HEK293 (cell line): ENCODE measurements around the gene RASSF1.

Experiments used
- CTCF ChIA-PET: fragments of 350-600 bp; formaldehyde crosslinking; extraction: SDS; loops from one replicate; lab custom pipeline; 2021; ENCODE audit warnings: antibody characterized with exemption; lab: Yijun Ruan, JAX
- POLR2A ChIA-PET: fragments of 300-600 bp; formaldehyde crosslinking; extraction: SDS; loops from one replicate; lab custom pipeline; 2020; ENCODE audit warnings: antibody characterized with exemption, inconsistent platforms; lab: Yijun Ruan, JAX
- H3K27ac ChIP-seq: fragments of 200-500 bp; sonication (Bioruptor generic); 2 replicates; pipeline ENCODE4 v1.5.1; 2014; ENCODE audit warnings: low read depth, low read length, control low read depth, inconsistent platforms; ENCODE audit errors: extremely low read depth
- H3K36me3 ChIP-seq, 2 experiments: fragments of 200-500 bp in 1 of 2; sonication (Bioruptor generic) in 1 of 2; 1 replicate in 1 of 2; 2 replicates in 1 of 2; pipeline ENCODE4 v1.5.1; 2014 to 2017; ENCODE audit warnings: inconsistent platforms in 2 of 2, low read length in 2 of 2; ENCODE audit not compliant: control insufficient read depth in 2 of 2, insufficient read depth in 1 of 2
- H3K4me1 ChIP-seq: fragments of 200-500 bp; sonication (Bioruptor generic); 2 replicates; pipeline ENCODE4 v1.5.1; 2014; ENCODE audit warnings: mild to moderate bottlenecking, low read length, inconsistent platforms; ENCODE audit not compliant: control insufficient read depth, insufficient read depth
- H3K4me3 ChIP-seq: 2 replicates; pipeline ENCODE4 v1.5.1; 2011; ENCODE audit warnings: low read depth, mild to moderate bottlenecking, control low read depth, low read length, moderate library complexity
- H3K9me3 ChIP-seq: fragments of 200-500 bp; sonication (Bioruptor generic); 2 replicates; pipeline ENCODE4 v1.5.1; 2014; ENCODE audit warnings: low read depth, low read length, inconsistent platforms; ENCODE audit not compliant: control insufficient read depth, insufficient read depth
- GLIS2 ChIP-seq: fragments of 450-650 bp; formaldehyde crosslinking; IDR thresholded peaks from 2 replicates; pipeline ENCODE4 v1.5.1; 2016; ENCODE audit warnings: missing biosample characterization, missing genetic modification characterization
- KLF7 ChIP-seq: fragments of 450-650 bp; formaldehyde crosslinking; IDR thresholded peaks from 2 replicates; pipeline ENCODE4 v1.5.1; 2016; ENCODE audit warnings: missing biosample characterization, missing genetic modification characterization, borderline replicate concordance
- KLF8 ChIP-seq: fragments of 450-650 bp; formaldehyde crosslinking; IDR thresholded peaks from 2 replicates; pipeline ENCODE4 v1.5.1; 2016; ENCODE audit warnings: missing biosample characterization, missing genetic modification characterization
- KLF9 ChIP-seq: fragments of 450-650 bp; formaldehyde crosslinking; IDR thresholded peaks from 2 replicates; pipeline ENCODE4 v1.5.1; 2016; ENCODE audit warnings: missing biosample characterization, missing genetic modification characterization, low read depth
- MEIS1 ChIP-seq: sonication (generic); formaldehyde crosslinking; IDR thresholded peaks from 2 replicates; pipeline ENCODE4 v1.8.1; 2022; ENCODE audit warnings: missing genetic modification reagents, mild to moderate bottlenecking, borderline replicate concordance
- PRDM1 ChIP-seq: fragments of 450-650 bp; formaldehyde crosslinking; IDR thresholded peaks from 2 replicates; pipeline ENCODE4; 2016; ENCODE audit warnings: missing biosample characterization, missing genetic modification characterization
- ZBTB17 ChIP-seq: fragments of 450-650 bp; formaldehyde crosslinking; IDR thresholded peaks from 2 replicates; pipeline ENCODE4 v1.5.1; 2016; ENCODE audit warnings: missing biosample characterization, missing genetic modification characterization
- ZBTB48 ChIP-seq: fragments of 450-650 bp; formaldehyde crosslinking; IDR thresholded peaks from 2 replicates; pipeline ENCODE4 v1.5.1; 2016; ENCODE audit warnings: missing biosample characterization, missing genetic modification characterization
- ZBTB7A ChIP-seq: fragments of 450-650 bp; formaldehyde crosslinking; IDR thresholded peaks from 2 replicates; pipeline ENCODE4 v1.5.1; 2016; ENCODE audit warnings: low read depth, missing biosample characterization, missing genetic modification characterization
- ZFHX2 ChIP-seq: fragments of 450-650 bp; formaldehyde crosslinking; conservative IDR thresholded peaks from 2 replicates; pipeline ENCODE4 v1.5.1; 2016; ENCODE audit warnings: missing biosample characterization, missing genetic modification characterization
- ZFP69B ChIP-seq: fragments of 450-650 bp; formaldehyde crosslinking; IDR thresholded peaks from 2 replicates; pipeline ENCODE4 v1.5.1; 2016; ENCODE audit warnings: missing biosample characterization, missing genetic modification characterization
- ZNF114 ChIP-seq: fragments of 450-650 bp; formaldehyde crosslinking; IDR thresholded peaks from 2 replicates; pipeline ENCODE4 v1.5.0; 2017; ENCODE audit warnings: missing biosample characterization, missing genetic modification characterization
- ZNF133 ChIP-seq: fragments of 450-650 bp; formaldehyde crosslinking; IDR thresholded peaks from 2 replicates; pipeline ENCODE4 v1.5.1; 2016; ENCODE audit warnings: missing biosample characterization, missing genetic modification characterization
- ZNF184 ChIP-seq: fragments of 450-650 bp; IDR thresholded peaks from 2 replicates; pipeline ENCODE4 v1.5.1; 2018; ENCODE audit warnings: missing biosample characterization, mild to moderate bottlenecking, missing genetic modification characterization
- ZNF211 ChIP-seq: fragments of 450-650 bp; formaldehyde crosslinking; IDR thresholded peaks from 2 replicates; pipeline ENCODE4 v1.5.1; 2016; ENCODE audit warnings: low read depth, missing biosample characterization, missing genetic modification characterization
- ZNF23 ChIP-seq: fragments of 450-650 bp; formaldehyde crosslinking; IDR thresholded peaks from 2 replicates; pipeline ENCODE4 v1.5.1; 2016; ENCODE audit warnings: missing biosample characterization, missing genetic modification characterization, borderline replicate concordance
- ZNF266 ChIP-seq: fragments of 450-650 bp; formaldehyde crosslinking; IDR thresholded peaks from 2 replicates; pipeline ENCODE4 v1.5.1; 2016; ENCODE audit warnings: missing biosample characterization, missing genetic modification characterization, low read depth
- ZNF324 ChIP-seq: fragments of 450-650 bp; formaldehyde crosslinking; IDR thresholded peaks from 2 replicates; pipeline ENCODE4 v1.5.1; 2016; ENCODE audit warnings: missing biosample characterization, missing genetic modification characterization
- ZNF501 ChIP-seq: fragments of 450-650 bp; formaldehyde crosslinking; IDR thresholded peaks from 2 replicates; pipeline ENCODE4 v1.5.1; 2016; ENCODE audit warnings: missing biosample characterization, missing genetic modification characterization
- ZNF529 ChIP-seq: fragments of 450-650 bp; formaldehyde crosslinking; IDR thresholded peaks from 2 replicates; pipeline ENCODE4 v1.5.1; 2017; ENCODE audit warnings: missing genetic modification characterization, missing biosample characterization; ENCODE audit not compliant: insufficient replicate concordance
- ZNF561 ChIP-seq: fragments of 450-650 bp; IDR thresholded peaks from 2 replicates; pipeline ENCODE4 v1.5.1; 2018; ENCODE audit warnings: missing biosample characterization, missing genetic modification characterization, borderline replicate concordance
- ZNF596 ChIP-seq: fragments of 450-650 bp; IDR thresholded peaks from 2 replicates; pipeline ENCODE4 v1.5.0; 2018; ENCODE audit warnings: missing biosample characterization, mild to moderate bottlenecking, missing genetic modification characterization, moderate library complexity
- ZNF610 ChIP-seq: fragments of 450-650 bp; formaldehyde crosslinking; IDR thresholded peaks from 2 replicates; pipeline ENCODE4 v1.5.1; 2016; ENCODE audit warnings: missing biosample characterization, missing genetic modification characterization, borderline replicate concordance
- ZNF626 ChIP-seq: fragments of 450-650 bp; sonication (Bioruptor Pico); formaldehyde crosslinking; IDR thresholded peaks from 2 replicates; pipeline ENCODE4 v1.5.1; 2018; ENCODE audit warnings: missing biosample characterization, missing genetic modification characterization, inconsistent platforms
- ZNF677 ChIP-seq: fragments of 450-650 bp; IDR thresholded peaks from 2 replicates; pipeline ENCODE4 v1.5.0; 2018; ENCODE audit warnings: missing biosample characterization, mild to moderate bottlenecking, missing genetic modification characterization, moderate library complexity
- ZNF76 ChIP-seq: fragments of 450-650 bp; formaldehyde crosslinking; IDR thresholded peaks from 2 replicates; pipeline ENCODE4; 2016; ENCODE audit warnings: low read depth, missing biosample characterization, missing genetic modification characterization, borderline replicate concordance
- ZNF830 ChIP-seq: fragments of 450-650 bp; IDR thresholded peaks from 2 replicates; pipeline ENCODE4 v1.5.0; 2018; ENCODE audit warnings: missing biosample characterization, missing genetic modification characterization, low read depth, mild to moderate bottlenecking, moderate library complexity
- ZNF843 ChIP-seq: fragments of 450-650 bp; formaldehyde crosslinking; IDR thresholded peaks from 2 replicates; pipeline ENCODE4 v1.5.1; 2016; ENCODE audit warnings: missing biosample characterization, missing genetic modification characterization
- TF ChIP-seq, protein P1 (sequence below): fragments of 450-650 bp; formaldehyde crosslinking; IDR thresholded peaks from 2 replicates; pipeline ENCODE4 v1.5.1; 2016; ENCODE audit warnings: missing biosample characterization, missing genetic modification characterization
- TF ChIP-seq, protein P2 (sequence below): fragments of 450-650 bp; formaldehyde crosslinking; IDR thresholded peaks from 2 replicates; pipeline ENCODE4 v1.5.1; 2017; ENCODE audit warnings: missing biosample characterization, mild to moderate bottlenecking, missing genetic modification characterization, moderate library complexity
- TF ChIP-seq, protein P3 (sequence below): fragments of 450-650 bp; formaldehyde crosslinking; IDR thresholded peaks from 2 replicates; pipeline ENCODE4 v1.5.1; 2016; ENCODE audit warnings: missing biosample characterization, missing genetic modification characterization, borderline replicate concordance
- TF ChIP-seq, protein P4 (sequence below): fragments of 450-650 bp; formaldehyde crosslinking; IDR thresholded peaks from 2 replicates; pipeline ENCODE4 v1.5.0; 2017; ENCODE audit warnings: missing biosample characterization, missing genetic modification characterization, borderline replicate concordance

Gene RASSF1

DNA sequence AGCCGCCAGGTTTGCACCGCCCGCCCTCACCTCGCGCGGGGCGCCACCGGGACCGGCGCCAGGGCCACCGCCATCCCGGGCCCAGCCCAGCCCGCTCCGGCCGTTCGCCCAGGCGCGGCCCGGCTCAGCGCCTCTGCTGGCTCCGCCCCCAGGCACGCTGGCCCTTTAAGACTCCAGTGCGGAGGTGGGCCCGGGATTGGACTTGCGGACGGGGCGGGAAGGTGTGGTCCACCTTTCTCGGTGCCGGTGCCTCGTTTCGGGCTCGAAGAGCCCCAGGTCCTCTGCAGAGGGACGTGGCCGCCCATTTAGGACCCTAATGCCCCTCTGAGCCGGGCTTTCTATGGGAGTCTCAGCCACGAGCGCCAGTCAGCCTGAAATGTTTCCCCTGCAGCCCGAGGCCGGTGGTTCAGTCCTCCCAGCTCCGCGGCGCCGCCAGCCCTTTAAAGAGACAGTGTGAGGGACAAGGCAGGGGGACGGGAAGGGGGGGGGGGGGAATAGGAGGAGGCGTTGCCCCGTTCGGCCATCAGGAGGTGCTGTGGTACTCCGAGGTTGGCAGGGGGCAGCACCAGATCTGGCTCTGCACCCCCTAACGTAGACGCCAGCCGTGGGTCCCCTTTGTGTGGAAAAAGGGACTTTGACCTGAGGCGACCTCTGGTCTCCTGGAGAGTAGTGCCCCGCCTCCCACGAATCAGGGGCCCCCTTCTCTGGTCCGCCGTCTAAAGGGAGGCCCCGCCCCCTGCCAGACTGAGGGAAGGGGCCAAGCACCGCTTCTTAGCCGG, 19.1 kb downstream of the RASSF1 start:
- CTCF ChIA-PET = interaction anchor here (0.5 to 1.7 kb wide), 9 partner anchors 12 to 1494 kb away, joined by 3 to 7 read pairs (median 3); partner anchors contain the start of genes HYAL3 and NAA80
- Histone ChIP-seq H3K4me3 (peak overlapping the region; percentile 62), H3K4me1 (peaks cover 7% of the 10 kb centered on the region; the same call in 1 of the 2 replicates), H3K9me3 (no peaks in the 10 kb centered on the region), H3K36me3 (peaks cover under 1 to 63% of the 10 kb centered on the region in 2 experiments; a peak in 2 of 3 replicates), H3K27ac (peak overlapping the region; percentile 95)
- POLR2A ChIA-PET = interaction anchor here (0.6 to 3.2 kb wide), 10 partner anchors 10 to 371 kb away, joined by 3 to 17 read pairs (median 4); partner anchors contain the start of genes CYB561D2, HYAL3, IFRD2 and NAA80
- no peak for TF ChIP-seq ZNF529 (tag by site-specific recombination)
- TF ChIP-seq ZNF610 (tag by site-specific recombination) = no peak
- peak; percentile 60 for TF ChIP-seq ZBTB17 (tag by site-specific recombination)
- no peak for TF ChIP-seq ZNF133
- peak; percentile 83; the same call in 1 of the 2 replicates for TF ChIP-seq ZNF76 (tag by site-specific recombination)
- TF ChIP-seq KLF8 (tag by site-specific recombination) = peak; percentile 84
- TF ChIP-seq ZNF23 (tag by site-specific recombination) = no peak
- TF ChIP-seq ZNF677 (tag by site-specific recombination) = no peak
- TF ChIP-seq ZNF843 (tag by site-specific recombination) = 0 out of 2 replicates have a peak, but pooled peaks have one; percentile 28
- TF ChIP-seq ZNF501 (tag by site-specific recombination) = no peak
- TF ChIP-seq ZNF561 (tag by site-specific recombination) = 0 out of 2 replicates have a peak, but pooled peaks have one; percentile 24
- no peak for TF ChIP-seq PRDM1 (tag by site-specific recombination)
- TF ChIP-seq, protein P1, sequence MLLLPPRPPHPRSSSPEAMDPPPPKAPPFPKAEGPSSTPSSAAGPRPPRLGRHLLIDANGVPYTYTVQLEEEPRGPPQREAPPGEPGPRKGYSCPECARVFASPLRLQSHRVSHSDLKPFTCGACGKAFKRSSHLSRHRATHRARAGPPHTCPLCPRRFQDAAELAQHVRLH (tag by site-specific recombination) = no peak
- TF ChIP-seq ZBTB7A (tag by site-specific recombination) = peak; percentile 86
- no peak for TF ChIP-seq ZNF596 (tag by site-specific recombination)
- TF ChIP-seq KLF7 (tag by site-specific recombination) = no peak
- TF ChIP-seq ZFP69B (tag by site-specific recombination) = peak; percentile 100
- no peak for TF ChIP-seq ZNF211 (tag by site-specific recombination)
- TF ChIP-seq, protein P2, sequence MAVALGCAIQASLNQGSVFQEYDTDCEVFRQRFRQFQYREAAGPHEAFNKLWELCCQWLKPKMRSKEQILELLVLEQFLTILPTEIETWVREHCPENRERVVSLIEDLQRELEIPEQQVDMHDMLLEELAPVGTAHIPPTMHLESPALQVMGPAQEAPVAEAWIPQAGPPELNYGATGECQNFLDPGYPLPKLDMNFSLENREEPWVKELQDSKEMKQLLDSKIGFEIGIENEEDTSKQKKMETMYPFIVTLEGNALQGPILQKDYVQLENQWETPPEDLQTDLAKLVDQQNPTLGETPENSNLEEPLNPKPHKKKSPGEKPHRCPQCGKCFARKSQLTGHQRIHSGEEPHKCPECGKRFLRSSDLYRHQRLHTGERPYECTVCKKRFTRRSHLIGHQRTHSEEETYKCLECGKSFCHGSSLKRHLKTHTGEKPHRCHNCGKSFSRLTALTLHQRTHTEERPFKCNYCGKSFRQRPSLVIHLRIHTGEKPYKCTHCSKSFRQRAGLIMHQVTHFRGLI (tag by site-specific recombination) = no peak; the same call in 1 of the 2 replicates
- TF ChIP-seq ZNF830 (tag by site-specific recombination) = no peak
- no peak for TF ChIP-seq MEIS1 (CRISPR knock-in tag)
- TF ChIP-seq ZNF626 (tag by site-specific recombination) = no peak
- no peak for TF ChIP-seq ZNF266 (tag by site-specific recombination)
- TF ChIP-seq, protein P3, sequence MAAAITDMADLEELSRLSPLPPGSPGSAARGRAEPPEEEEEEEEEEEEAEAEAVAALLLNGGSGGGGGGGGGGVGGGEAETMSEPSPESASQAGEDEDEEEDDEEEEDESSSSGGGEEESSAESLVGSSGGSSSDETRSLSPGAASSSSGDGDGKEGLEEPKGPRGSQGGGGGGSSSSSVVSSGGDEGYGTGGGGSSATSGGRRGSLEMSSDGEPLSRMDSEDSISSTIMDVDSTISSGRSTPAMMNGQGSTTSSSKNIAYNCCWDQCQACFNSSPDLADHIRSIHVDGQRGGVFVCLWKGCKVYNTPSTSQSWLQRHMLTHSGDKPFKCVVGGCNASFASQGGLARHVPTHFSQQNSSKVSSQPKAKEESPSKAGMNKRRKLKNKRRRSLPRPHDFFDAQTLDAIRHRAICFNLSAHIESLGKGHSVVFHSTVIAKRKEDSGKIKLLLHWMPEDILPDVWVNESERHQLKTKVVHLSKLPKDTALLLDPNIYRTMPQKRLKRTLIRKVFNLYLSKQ = no peak
- TF ChIP-seq ZBTB48 = no peak
- no peak for TF ChIP-seq ZNF114 (tag by site-specific recombination)
- peak; percentile 87 for TF ChIP-seq ZFHX2
- TF ChIP-seq ZNF324 (tag by site-specific recombination) = peak; percentile 76; the same call in 1 of the 2 replicates
- TF ChIP-seq, protein P4, sequence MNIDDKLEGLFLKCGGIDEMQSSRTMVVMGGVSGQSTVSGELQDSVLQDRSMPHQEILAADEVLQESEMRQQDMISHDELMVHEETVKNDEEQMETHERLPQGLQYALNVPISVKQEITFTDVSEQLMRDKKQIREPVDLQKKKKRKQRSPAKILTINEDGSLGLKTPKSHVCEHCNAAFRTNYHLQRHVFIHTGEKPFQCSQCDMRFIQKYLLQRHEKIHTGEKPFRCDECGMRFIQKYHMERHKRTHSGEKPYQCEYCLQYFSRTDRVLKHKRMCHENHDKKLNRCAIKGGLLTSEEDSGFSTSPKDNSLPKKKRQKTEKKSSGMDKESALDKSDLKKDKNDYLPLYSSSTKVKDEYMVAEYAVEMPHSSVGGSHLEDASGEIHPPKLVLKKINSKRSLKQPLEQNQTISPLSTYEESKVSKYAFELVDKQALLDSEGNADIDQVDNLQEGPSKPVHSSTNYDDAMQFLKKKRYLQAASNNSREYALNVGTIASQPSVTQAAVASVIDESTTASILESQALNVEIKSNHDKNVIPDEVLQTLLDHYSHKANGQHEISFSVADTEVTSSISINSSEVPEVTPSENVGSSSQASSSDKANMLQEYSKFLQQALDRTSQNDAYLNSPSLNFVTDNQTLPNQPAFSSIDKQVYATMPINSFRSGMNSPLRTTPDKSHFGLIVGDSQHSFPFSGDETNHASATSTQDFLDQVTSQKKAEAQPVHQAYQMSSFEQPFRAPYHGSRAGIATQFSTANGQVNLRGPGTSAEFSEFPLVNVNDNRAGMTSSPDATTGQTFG = no peak
- peak; percentile 67 for TF ChIP-seq KLF9 (tag by site-specific recombination)
- peak; percentile 67 for TF ChIP-seq GLIS2 (tag by site-specific recombination)
- 0 out of 2 replicates have a peak, but pooled peaks have one; percentile 12 for TF ChIP-seq ZNF184 (tag by site-specific recombination)
